HG03060 (cell line): ENCODE data around the gene PSMB5.

Experiments used
- ATAC-seq: cut with Tn5 transposase; IDR thresholded peaks from one replicate; pipeline ENCODE4 v1.9.1; 2021; ENCODE audit warnings: low read depth, moderate number of reproducible peaks; ENCODE audit not compliant: unreplicated experiment

PSMB5 gene

GRCh38 chr14:22977684-22978486 is 56.8 kb downstream of the PSMB5 start:
- no peak for ATAC-seq

- no peak for ATAC-seq
Observed at GRCh38 chr14:22977434-22977683, 57.3 kb downstream of the PSMB5 start.

- ATAC-seq = no peak
Observed at GRCh38 chr14:22976620-22977433, 57.9 kb downstream of the PSMB5 start.
